Stimulated activated CD4-positive, alpha-beta T cell treated with anti-CD3 and anti-CD28 coated beads, Interleukin-2, amount 100 ng/mL, for 48 hours (primary cell): ENCODE results near the gene SDCCAG8.

ENCODE experiments used
- DNase-seq, 2 donors: peaks; one replicate each; pipeline ENCODE4 v3.0.0-alpha.2; 2020

The SDCCAG8 gene

GRCh38 chr1:243254927-243255790 lies 682 bp upstream of the SDCCAG8 start, which contains the start of gene CEP170:
Gene CEP170, minus strand, starts transcription at chr1:243255281. Its CDS starts 30,001 bp downstream, at chr1:243225280.
- DNase-seq = peak; percentile 79

DNA sequence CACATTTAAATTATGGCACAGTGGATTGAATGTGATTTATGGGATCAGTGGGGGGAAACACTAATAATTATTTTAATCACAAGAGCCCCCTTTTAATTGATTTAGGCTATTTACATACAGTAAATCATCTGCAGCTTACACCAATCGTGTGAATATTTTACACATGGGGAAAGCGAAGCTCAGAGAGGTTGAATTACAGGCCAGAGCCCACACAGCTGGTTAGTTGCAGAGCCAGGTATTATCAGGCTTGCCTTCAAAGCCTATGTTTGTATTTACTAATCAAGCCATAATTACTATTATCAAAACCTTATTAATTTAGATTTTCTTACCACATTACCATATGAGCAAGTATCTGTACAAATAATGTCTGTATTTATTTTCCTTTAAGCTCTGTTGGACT lies 749 bp downstream of the SDCCAG8 start:
- DNase-seq = no peak

- DNase-seq = no peak
Observed at GRCh38 chr1:243257189-243257588, 1.3 kb downstream of the SDCCAG8 start.

DNA sequence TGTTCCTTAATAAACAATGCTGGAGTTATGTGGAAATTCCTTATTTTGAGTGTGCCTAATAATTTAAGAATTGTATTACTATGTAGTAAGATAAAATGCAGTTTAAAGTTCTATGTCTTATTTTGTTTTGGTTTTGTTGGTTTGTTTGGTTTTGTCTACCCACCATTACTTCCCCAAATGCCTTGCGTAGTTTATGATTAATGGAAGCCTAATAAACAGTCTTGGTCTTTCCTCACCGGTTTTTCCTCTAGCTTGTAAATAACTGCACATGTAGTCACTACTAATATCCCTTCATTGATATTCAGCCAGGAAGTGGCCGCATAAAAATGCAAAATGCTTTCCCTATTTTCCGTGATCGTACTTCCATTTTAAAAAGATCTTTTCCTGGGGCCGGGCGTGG lies 2.9 kb downstream of the SDCCAG8 start:
- no peak for DNase-seq

DNA sequence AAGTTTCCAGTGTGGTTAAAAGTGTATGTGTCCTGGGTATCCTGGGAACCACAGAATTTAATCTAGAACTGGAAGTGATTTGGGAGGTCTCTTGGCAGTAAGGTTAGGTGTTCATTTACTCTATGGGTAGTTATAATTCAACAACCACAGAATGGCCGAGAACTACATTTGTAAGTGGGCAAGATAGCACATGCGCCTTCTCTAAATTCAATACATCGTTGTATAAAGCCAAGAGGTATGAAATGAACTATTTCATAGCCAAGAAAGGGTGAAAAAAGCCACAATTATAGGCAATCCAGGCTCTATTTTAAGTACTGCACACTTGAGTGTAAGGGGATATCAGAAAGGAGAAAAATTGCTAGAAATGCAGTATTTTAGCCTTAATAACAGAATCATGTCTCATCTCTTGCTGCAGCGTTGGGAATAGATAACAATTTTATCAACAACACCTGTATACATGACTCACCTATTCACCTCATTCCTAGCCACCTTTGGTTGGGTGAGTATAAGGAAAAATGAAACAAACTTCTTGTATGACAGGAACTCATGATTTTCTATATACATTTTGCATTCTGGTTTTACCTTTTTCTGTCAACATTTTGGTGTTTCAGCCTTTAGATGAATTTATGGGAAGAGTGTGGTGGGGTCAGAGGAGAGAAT lies 4.5 kb downstream of the SDCCAG8 start:
- DNase-seq = no peak

DNA sequence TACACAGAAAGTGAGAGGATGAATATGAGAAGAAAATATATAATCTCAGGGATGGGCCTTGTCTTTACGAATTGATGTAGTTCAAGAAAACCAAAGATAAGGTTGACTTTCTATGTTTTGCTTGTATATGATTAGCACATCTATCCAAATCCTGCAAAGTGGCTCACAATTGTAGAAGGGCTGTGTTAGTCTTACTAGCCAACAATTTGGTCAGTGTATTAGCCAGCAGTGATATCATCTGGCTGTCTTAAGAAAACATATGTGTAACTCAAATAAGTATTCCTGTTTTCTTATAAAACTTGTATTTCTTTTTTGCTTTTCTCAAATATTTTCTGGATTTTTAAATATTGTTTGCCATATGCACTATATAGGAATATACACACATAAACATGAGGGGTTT lies 5.5 kb downstream of the SDCCAG8 start:
- DNase-seq = no peak

DNA sequence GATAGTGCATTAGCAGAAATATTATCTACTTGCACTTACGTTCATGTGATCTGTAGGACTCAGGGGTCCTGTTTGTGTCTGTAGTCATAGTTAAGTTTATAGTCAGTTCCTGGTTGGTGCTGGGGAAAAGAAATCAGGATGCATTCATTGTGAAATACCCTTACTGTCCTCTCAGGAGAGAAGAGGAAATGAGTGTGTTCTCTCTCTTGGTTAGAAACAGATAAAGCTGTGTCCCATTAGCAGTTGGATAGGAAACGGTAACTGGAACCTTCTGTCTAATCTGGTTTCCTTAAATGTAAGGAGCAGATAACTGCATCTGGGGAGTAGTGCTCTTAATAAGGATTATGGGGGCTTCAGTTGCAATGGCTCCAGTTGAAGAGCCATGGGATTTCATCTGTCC lies 8.9 kb downstream of the SDCCAG8 start:
- DNase-seq = no peak

- DNase-seq = no peak
Observed at GRCh38 chr1:243266231-243266630, 10.4 kb downstream of the SDCCAG8 start.

DNA sequence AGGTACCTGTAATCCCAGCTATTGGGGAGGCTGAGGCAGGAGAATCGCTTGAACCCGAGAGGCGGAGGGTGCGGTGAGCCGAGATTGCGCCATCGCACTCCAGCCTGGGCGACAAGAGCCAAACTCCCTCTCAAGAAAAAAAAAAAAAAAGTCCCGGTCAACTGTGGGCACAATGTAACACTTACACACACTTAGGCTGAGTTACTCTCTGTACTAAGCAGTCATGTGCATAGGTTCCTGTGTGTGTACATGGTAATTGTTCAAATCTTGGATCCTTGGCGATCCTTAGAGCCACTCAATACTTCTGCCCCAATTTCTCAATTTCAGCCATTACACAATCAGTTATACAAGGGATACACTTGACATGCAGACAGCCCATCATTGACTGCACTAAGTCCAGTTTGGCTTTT lies 11.6 kb downstream of the SDCCAG8 start:
- no peak for DNase-seq

DNA sequence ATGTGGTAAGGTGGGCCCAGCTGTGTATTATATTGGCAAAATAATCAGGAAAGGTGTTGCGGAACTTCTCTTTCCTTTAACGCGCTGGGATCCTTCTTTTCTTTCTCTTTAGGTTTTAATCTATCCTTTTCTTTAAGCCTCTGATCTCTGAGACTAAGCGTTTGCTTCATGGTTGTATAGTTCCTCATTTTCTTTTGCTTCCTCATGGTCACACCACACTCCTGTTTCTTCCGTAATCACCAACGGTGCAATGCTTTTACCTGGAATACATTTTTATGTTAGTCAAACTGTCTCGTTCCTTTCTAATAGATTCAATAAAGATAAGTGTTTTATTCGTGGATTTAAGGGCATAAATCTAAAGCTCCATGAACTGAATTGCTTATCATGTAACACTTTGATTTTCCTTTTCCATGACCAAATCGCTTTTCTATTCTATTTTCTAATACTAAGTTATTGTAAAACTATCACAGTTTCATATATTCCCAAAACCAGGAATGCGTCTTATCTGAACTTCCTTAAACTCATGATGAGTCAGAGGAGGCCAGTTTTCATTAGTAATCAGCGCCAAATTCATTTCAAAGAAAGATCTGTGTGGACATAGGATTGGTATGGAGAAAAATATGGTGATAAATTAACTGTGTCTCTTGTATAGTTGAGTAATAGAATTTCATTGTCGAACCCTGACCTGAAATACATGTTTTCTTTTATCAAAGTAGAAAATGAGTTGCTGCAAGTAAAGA lies 12.2 kb downstream of the SDCCAG8 start:
- no peak for DNase-seq

DNA sequence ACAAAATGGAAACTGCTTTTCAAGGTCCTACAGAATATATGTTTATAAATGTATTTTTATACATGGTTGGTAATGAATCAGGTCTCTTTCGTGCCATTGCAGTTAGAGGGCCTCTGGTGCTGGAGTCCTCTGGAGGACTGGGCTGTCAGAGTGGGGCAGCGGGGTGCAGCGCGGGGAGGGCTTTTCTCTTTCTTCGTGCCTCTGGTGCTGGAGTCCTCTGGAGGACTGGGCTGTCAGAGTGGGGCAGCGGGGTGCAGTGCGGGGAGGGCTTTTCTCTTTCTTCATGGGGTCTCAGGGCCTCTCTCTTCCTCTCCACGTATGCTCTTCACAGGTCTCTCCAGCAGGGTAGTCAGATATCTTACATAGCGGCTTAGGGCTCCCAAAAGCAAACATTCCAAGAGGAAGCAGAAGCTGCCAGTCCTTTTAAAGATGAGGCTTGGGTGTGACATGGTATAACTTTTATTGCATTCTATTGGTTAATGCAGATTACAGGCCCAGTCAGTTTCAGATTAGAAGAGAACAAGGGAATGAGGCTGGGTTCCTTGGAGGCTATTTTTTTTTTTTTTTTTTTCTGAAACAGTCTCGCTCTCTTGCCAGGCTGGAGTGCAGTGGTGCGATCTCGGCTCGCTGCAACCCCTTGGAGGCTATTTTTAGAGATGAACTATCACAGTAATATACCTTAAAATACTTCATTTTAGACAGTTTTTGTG lies 13.1 kb downstream of the SDCCAG8 start:
- no peak for DNase-seq

GRCh38 chr1:243269461-243269801 lies 13.6 kb downstream of the SDCCAG8 start:
- DNase-seq = no peak

DNA sequence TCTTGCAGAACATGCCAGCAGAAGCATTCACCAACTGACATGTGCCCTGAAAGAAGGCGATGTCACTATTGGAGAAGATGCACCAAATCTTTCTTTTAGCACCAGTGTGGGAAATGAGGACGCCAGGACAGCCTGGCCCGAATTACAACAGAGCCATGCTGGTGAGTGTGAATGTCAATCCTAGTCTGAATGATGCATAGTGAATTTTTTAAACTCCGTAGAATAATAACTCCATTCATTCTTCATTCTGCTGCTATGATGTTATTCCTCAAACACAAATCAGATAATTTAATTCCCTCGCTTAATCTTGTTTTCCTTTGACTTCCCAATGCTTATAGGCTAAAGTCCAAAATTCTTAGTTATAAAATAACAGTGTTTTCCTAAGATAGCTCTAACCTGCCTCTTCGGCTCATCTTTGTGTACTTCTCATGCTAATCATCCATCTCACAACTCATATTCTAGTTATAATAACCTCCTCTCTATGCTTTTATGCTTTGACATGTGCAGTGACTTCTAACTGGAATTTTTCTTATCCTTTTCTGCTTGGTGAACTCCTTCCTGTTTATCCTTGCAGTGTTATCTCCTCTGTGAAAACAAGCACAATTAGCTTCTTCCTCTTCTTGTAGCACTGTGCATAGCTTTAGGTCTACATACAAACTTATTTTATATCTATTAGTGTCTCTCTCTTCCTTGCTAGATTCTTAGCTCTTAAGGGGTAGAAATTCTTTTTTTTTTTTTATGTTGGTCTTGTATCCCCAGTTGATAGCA lies 14.4 kb downstream of the SDCCAG8 start:
- DNase-seq = no peak

GRCh38 chr1:243271996-243272395 lies 16.2 kb downstream of the SDCCAG8 start:
- no peak for DNase-seq

DNA sequence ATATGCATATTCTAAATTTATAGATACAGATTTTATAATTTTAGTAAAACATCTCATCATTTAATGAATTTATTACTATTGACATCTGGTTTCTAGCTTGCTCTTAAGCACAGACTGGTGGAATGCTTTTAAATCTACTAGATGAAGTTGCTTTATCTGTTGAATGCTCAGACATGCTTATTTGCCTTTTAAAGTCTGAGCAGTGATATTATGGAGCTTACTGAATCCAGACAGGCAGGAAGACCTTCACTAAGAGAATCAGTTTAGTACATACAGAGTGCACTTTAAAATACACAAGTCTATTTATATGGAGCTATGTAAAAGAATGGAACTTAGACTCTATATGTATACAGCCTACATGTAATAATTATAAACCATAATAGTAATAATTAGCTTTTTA lies 16.6 kb downstream of the SDCCAG8 start:
- no peak for DNase-seq

GRCh38 chr1:243273506-243273905 lies 17.7 kb downstream of the SDCCAG8 start:
- DNase-seq = no peak

GRCh38 chr1:243273945-243274344 lies 18.1 kb downstream of the SDCCAG8 start:
- DNase-seq = no peak

DNA sequence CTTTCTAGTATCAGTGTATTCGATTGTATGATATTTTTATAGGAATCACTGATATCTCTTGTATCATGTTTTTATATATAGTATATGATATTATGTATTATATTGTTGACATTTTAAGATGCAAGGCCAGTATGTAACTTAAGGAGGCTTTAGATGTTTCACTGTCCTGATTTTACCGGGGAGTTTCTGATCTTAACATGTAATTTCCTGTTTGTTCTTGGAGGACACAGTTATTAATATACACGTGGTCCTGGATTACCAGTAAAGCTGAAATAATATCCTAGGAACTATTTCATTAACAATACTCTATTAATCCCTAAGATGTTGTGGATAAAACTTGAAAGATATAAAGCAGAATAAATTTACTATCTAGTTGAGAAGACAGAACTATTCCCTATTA lies 19.5 kb downstream of the SDCCAG8 start:
- no peak for DNase-seq

DNA sequence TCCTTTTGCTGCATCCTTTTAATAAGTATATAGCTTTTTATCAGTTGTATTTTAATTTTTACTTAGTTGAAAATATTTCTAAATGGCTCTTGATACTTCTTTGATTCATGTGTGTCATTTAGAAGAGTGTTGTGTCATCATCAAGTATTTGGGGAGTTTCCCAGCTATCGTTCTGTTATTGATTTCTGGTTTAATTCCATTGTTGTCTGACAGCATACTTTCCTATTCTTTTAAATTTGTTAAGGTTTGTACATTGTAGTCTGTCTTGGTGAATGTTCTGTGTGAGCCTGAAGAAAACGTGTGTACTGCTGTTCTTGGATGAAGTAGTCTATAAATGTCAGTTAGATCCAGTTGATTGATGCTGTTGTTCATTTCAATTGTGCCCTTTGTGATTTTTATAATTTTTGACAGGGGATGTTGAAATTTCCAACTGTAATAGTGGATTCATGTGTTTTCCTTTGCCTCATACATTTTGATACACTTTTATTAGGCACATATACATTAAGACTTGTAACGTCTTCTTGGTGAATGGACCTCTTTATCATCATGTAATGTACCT lies 24.8 kb downstream of the SDCCAG8 start:
- no peak for DNase-seq

DNA sequence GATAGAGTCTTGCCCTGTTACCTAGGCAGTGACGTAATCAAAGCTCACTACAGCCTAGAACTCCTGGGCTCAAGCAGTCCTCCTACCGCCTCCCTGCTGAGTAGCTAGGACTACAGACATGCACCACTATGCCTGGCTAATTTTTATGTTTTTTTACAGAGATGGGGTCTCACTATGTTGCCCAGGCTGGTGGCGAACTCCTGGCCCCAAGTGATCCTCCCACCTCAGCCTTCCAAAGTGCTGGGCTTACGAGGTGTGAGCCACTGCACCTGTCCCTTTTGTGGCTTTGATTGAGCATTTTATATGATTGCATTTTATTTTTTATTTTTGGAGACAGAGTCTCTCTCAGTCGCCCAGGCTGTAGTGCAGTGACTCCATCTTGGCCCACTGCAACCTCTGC lies 25.8 kb downstream of the SDCCAG8 start:
- no peak for DNase-seq

DNA sequence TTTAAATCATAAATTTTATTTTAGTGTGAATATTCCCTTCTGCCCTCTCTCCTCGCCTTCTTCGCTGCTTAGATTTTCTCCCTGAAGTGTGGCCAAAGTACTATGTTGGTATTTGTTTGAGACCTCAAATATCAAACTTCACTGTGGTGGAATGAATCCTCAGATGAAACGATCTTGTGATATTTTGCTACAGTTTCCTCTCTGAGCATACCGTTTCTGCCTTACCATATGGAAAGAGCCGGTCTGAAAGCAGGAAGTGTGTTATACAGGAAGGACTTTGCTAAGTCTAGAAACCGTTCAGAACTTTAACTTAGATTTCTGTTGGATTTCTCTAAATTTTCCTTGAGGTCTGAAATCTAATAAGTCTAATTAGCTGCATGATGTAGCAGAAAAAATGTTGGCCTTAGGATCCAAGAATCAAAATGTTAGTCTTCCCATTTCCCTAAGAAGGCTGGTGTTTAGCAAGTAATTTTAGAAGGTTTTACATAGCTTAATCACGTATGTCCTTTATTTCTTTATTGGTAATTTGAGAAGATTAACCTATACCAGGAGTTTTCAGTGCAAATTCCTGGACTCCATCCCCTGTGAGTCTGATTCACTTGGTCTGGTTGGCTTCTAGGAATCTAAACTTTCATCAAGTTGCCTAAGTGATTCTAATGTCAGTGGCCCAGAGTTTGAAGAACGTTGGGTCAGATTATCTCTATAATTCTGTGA lies 30.7 kb downstream of the SDCCAG8 start:
- DNase-seq = no peak
